ENCODE results near the gene KLC4.

KLC4 gene

GRCh38 chr6:43033496-43034189 is 25.8 kb upstream of the KLC4 start:
- no peak overlapping the region for H3K9ac ChIP-seq (ENCODE audit: low read length)
- no peak overlapping the region for H3K4me3 ChIP-seq (ENCODE audit: low read depth, low read length)
- no peak overlapping the region for H2AK5ac ChIP-seq (ENCODE audit: low read length)
- H3K23ac ChIP-seq (ENCODE audit: low read length): no peak overlapping the region
- H3K9me3 ChIP-seq (ENCODE audit: insufficient read depth, low read depth, low read length): peaks cover 1% of the 10 kb centered on the region
- no peak overlapping the region for H3K4ac ChIP-seq (ENCODE audit: low read depth, low read length)
- H3K79me2 ChIP-seq (ENCODE audit: control insufficient read depth, insufficient read depth, low read length, poor library complexity): no peaks in the 10 kb centered on the region
- H3K27me3 ChIP-seq (ENCODE audit: insufficient read depth, low read length): no peaks in the 10 kb centered on the region
- no peak overlapping the region for H4K91ac ChIP-seq (ENCODE audit: low read depth, low read length)
- no peak overlapping the region for H3K18ac ChIP-seq (ENCODE audit: low read length)
- H3K14ac ChIP-seq (ENCODE audit: low read length): no peak overlapping the region
- H3K27ac ChIP-seq (ENCODE audit: low read depth, low read length): no peak overlapping the region
- no peak overlapping the region for H2AFZ ChIP-seq (ENCODE audit: insufficient read depth, low read length, poor library complexity)
- H3K79me1 ChIP-seq (ENCODE audit: low read length): no peaks in the 10 kb centered on the region
- H3K4me1 ChIP-seq (ENCODE audit: control insufficient read depth in 1 of 2, insufficient read depth in 2 of 2, low read length in 2 of 2): no peaks in the 10 kb centered on the region
- H2BK12ac ChIP-seq (ENCODE audit: low read length): no peak overlapping the region
- H2BK5ac ChIP-seq (ENCODE audit: low read depth, low read length, poor library complexity): no peak overlapping the region
- no peak for DNase-seq
- H3K4me2 ChIP-seq (ENCODE audit: low read length): no peak overlapping the region
- no peak overlapping the region for H4K8ac ChIP-seq (ENCODE audit: low read depth, low read length)
- H2BK120ac ChIP-seq (ENCODE audit: insufficient read depth, low read length, poor library complexity): no peak overlapping the region
- WGBS (ENCODE audit: extremely low coverage, insufficient coverage, insufficient read length): no CpG with 5 or more reads among the region's 2 CpGs
- peaks cover 62 to 72% of the 10 kb centered on the region in 2 experiments for H3K36me3 ChIP-seq (ENCODE audit: control insufficient read depth in 1 of 2, insufficient read depth in 2 of 2, low read length in 2 of 2)
- H4K12ac ChIP-seq (ENCODE audit: low read depth, low read length): no peak overlapping the region

- Histone ChIP-seq H3K4me2 (ENCODE audit: low read length) (no peak overlapping the region), H2BK5ac (ENCODE audit: low read depth, low read length, poor library complexity) (no peak overlapping the region), H3K4me1 (ENCODE audit: control insufficient read depth in 1 of 2, insufficient read depth in 2 of 2, low read length in 2 of 2) (no peaks in the 10 kb centered on the region), H3K23ac (ENCODE audit: low read length) (no peak overlapping the region), H3K79me1 (ENCODE audit: low read length) (no peaks in the 10 kb centered on the region), H3K79me2 (ENCODE audit: control insufficient read depth, insufficient read depth, low read length, poor library complexity) (no peaks in the 10 kb centered on the region), H3K27me3 (ENCODE audit: insufficient read depth, low read length) (no peaks in the 10 kb centered on the region), H4K91ac (ENCODE audit: low read depth, low read length) (no peak overlapping the region), H3K36me3 (ENCODE audit: control insufficient read depth in 1 of 2, insufficient read depth in 2 of 2, low read length in 2 of 2) (peaks cover 62 to 72% of the 10 kb centered on the region in 2 experiments), H4K12ac (ENCODE audit: low read depth, low read length) (no peak overlapping the region), H3K9me3 (ENCODE audit: insufficient read depth, low read depth, low read length) (peaks cover 1% of the 10 kb centered on the region), H3K27ac (ENCODE audit: low read depth, low read length) (no peak overlapping the region), H3K14ac (ENCODE audit: low read length) (no peak overlapping the region), H3K9ac (ENCODE audit: low read length) (no peak overlapping the region), H2BK120ac (ENCODE audit: insufficient read depth, low read length, poor library complexity) (no peak overlapping the region), H2AK5ac (ENCODE audit: low read length) (no peak overlapping the region), H2BK12ac (ENCODE audit: low read length) (no peak overlapping the region), H3K18ac (ENCODE audit: low read length) (no peak overlapping the region), H3K4ac (ENCODE audit: low read depth, low read length) (no peak overlapping the region), H4K8ac (ENCODE audit: low read depth, low read length) (no peak overlapping the region), H3K4me3 (ENCODE audit: low read depth, low read length) (no peak overlapping the region), H2AFZ (ENCODE audit: insufficient read depth, low read length, poor library complexity) (no peak overlapping the region)
- no CpG with 5 or more reads among the region's 2 CpGs for WGBS (ENCODE audit: extremely low coverage, insufficient coverage, insufficient read length)
- no peak for DNase-seq
These were observed 25.3 kb upstream of the KLC4 start for GRCh38 chr6:43034190-43034525.

- Histone ChIP-seq H3K79me2 (ENCODE audit: control insufficient read depth, insufficient read depth, low read length, poor library complexity) (no peaks in the 10 kb centered on the region), H3K4me3 (ENCODE audit: low read depth, low read length) (no peak overlapping the region), H3K27ac (ENCODE audit: low read depth, low read length) (no peak overlapping the region), H3K18ac (ENCODE audit: low read length) (no peak overlapping the region), H2AK5ac (ENCODE audit: low read length) (no peak overlapping the region), H3K14ac (ENCODE audit: low read length) (no peak overlapping the region), H3K9me3 (ENCODE audit: insufficient read depth, low read depth, low read length) (peaks cover 1% of the 10 kb centered on the region), H3K36me3 (ENCODE audit: control insufficient read depth in 1 of 2, insufficient read depth in 2 of 2, low read length in 2 of 2) (peaks cover 63 to 71% of the 10 kb centered on the region in 2 experiments), H2BK5ac (ENCODE audit: low read depth, low read length, poor library complexity) (no peak overlapping the region), H3K4me1 (ENCODE audit: control insufficient read depth in 1 of 2, insufficient read depth in 2 of 2, low read length in 2 of 2) (no peaks in the 10 kb centered on the region), H3K79me1 (ENCODE audit: low read length) (no peaks in the 10 kb centered on the region), H3K4ac (ENCODE audit: low read depth, low read length) (no peak overlapping the region), H3K4me2 (ENCODE audit: low read length) (no peak overlapping the region), H3K23ac (ENCODE audit: low read length) (no peak overlapping the region), H4K12ac (ENCODE audit: low read depth, low read length) (no peak overlapping the region), H3K9ac (ENCODE audit: low read length) (no peak overlapping the region), H4K8ac (ENCODE audit: low read depth, low read length) (no peak overlapping the region), H2BK120ac (ENCODE audit: insufficient read depth, low read length, poor library complexity) (no peak overlapping the region), H3K27me3 (ENCODE audit: insufficient read depth, low read length) (no peaks in the 10 kb centered on the region), H4K91ac (ENCODE audit: low read depth, low read length) (no peak overlapping the region), H2BK12ac (ENCODE audit: low read length) (no peak overlapping the region), H2AFZ (ENCODE audit: insufficient read depth, low read length, poor library complexity) (no peak overlapping the region)
- no CpG with 5 or more reads among the region's 4 CpGs for WGBS (ENCODE audit: extremely low coverage, insufficient coverage, insufficient read length)
- no peak for DNase-seq
These were observed 23.8 kb upstream of the KLC4 start for GRCh38 chr6:43035495-43036194.

GRCh38 chr6:43036712-43037111 is 22.7 kb upstream of the KLC4 start:
- Histone ChIP-seq H2AK5ac (ENCODE audit: low read length) (no peak overlapping the region), H4K91ac (ENCODE audit: low read depth, low read length) (no peak overlapping the region), H3K36me3 (ENCODE audit: control insufficient read depth in 1 of 2, insufficient read depth in 2 of 2, low read length in 2 of 2) (peaks cover 66 to 76% of the 10 kb centered on the region in 2 experiments), H3K27ac (ENCODE audit: low read depth, low read length) (no peak overlapping the region), H3K23ac (ENCODE audit: low read length) (no peak overlapping the region), H2BK120ac (ENCODE audit: insufficient read depth, low read length, poor library complexity) (no peak overlapping the region), H3K4me3 (ENCODE audit: low read depth, low read length) (no peak overlapping the region), H2AFZ (ENCODE audit: insufficient read depth, low read length, poor library complexity) (no peak overlapping the region), H3K9ac (ENCODE audit: low read length) (peak overlapping the region; percentile 29), H3K4ac (ENCODE audit: low read depth, low read length) (no peak overlapping the region), H2BK12ac (ENCODE audit: low read length) (no peak overlapping the region), H4K8ac (ENCODE audit: low read depth, low read length) (no peak overlapping the region), H3K18ac (ENCODE audit: low read length) (no peak overlapping the region), H4K12ac (ENCODE audit: low read depth, low read length) (no peak overlapping the region), H3K14ac (ENCODE audit: low read length) (no peak overlapping the region), H2BK5ac (ENCODE audit: low read depth, low read length, poor library complexity) (no peak overlapping the region), H3K27me3 (ENCODE audit: insufficient read depth, low read length) (no peaks in the 10 kb centered on the region), H3K4me2 (ENCODE audit: low read length) (no peak overlapping the region), H3K4me1 (ENCODE audit: control insufficient read depth in 1 of 2, insufficient read depth in 2 of 2, low read length in 2 of 2) (no peaks in the 10 kb centered on the region), H3K9me3 (ENCODE audit: insufficient read depth, low read depth, low read length) (peaks cover 1% of the 10 kb centered on the region), H3K79me1 (ENCODE audit: low read length) (no peaks in the 10 kb centered on the region), H3K79me2 (ENCODE audit: control insufficient read depth, insufficient read depth, low read length, poor library complexity) (no peaks in the 10 kb centered on the region)
- no CpG with 5 or more reads among the region's 9 CpGs for WGBS (ENCODE audit: extremely low coverage, insufficient coverage, insufficient read length)
- DNase-seq: no peak
